Activated naive CD8-positive, alpha-beta T cell treated with anti-CD3 and anti-CD28 coated beads, Interleukin-2, amount 50 U/mL, for 16 hours (primary cell): ENCODE results near the gene TNFSF9.

Source experiments
- DNase-seq: peaks from one replicate; pipeline ENCODE4 v3.0.0-alpha.2; 2020; ENCODE audit warnings: low read depth, low spot score

The TNFSF9 gene

GRCh38 chr19:6530386-6531162 is at the start of gene TNFSF9:
TNFSF9 (plus strand) TSS chr19:6531026; CDS start chr19:6531037, 11 bp downstream.
- peak; percentile 42 for DNase-seq

GRCh38 chr19:6481541-6482342 is 49.1 kb upstream of the TNFSF9 start, which contains the start of gene DENND1C:
DENND1C (minus strand) TSS chr19:6481787; CDS start chr19:6481695, 92 bp downstream.
- peak; percentile 40 for DNase-seq

DNA sequence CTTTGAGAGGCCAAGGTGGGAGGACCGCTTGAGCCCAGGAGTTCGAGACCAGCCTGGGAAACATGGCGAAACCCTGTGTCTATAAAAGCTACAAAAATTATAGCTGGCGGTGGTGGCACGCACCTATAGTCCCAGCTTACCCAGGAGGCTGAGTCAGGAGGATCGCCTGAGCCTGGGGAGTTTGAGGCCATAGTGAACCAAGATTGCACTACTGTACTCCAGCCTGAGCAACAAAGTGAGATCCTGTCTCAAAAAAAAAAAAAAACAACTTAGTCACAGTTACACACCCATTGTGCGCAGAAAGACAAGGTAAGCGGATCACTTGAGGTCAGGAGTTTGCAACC is 48.5 kb upstream of the TNFSF9 start:
- DNase-seq: no peak

- DNase-seq: no peak
Observed at GRCh38 chr19:6483235-6483634, 47.6 kb upstream of the TNFSF9 start.

- DNase-seq: no peak
Observed at GRCh38 chr19:6484230-6484629, 46.6 kb upstream of the TNFSF9 start.

DNA sequence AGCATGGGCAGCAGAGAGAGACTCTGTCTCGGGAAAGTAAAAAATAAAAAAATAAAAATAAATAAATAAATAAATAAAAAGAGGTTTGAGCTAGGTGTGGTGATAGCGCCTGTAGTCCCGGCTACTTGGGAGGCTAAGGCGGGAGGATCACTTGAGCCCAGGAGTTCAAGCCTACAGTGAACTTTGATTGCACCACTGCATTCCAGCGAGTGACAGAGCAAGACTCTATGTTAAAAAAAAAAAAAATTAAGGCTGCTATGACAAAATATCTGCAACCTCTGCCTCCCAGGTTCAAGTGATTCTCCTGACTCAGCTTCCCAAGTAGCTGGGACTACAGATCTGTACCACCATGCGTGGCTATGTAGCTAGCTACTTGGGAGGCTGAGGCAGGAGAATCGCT is 46.0 kb upstream of the TNFSF9 start:
- DNase-seq: no peak

GRCh38 chr19:6489278-6490061 is 41.4 kb upstream of the TNFSF9 start:
- no peak for DNase-seq

DNA sequence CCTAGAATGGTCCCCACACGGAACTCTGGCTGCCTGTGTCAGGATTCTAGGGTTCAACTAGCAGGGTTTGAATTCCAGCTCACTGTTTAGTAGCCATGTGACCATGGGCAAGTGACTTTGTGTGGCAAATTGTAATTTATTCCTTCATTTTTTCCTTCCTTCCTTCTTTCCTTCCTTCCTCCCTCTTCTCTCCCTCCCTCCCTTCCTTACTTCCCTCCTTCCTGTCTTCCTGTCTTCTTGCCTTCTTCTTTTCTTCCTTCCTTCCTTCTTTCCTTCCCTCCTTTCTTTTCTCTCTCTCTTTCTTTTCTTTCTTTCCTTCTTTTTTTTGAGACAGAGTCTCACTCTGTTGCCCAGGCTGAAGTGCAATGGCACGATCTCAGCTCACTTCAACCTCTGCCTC is 40.7 kb upstream of the TNFSF9 start:
- no peak for DNase-seq

GRCh38 chr19:6491802-6492592 is 38.8 kb upstream of the TNFSF9 start:
- DNase-seq: no peak

DNA sequence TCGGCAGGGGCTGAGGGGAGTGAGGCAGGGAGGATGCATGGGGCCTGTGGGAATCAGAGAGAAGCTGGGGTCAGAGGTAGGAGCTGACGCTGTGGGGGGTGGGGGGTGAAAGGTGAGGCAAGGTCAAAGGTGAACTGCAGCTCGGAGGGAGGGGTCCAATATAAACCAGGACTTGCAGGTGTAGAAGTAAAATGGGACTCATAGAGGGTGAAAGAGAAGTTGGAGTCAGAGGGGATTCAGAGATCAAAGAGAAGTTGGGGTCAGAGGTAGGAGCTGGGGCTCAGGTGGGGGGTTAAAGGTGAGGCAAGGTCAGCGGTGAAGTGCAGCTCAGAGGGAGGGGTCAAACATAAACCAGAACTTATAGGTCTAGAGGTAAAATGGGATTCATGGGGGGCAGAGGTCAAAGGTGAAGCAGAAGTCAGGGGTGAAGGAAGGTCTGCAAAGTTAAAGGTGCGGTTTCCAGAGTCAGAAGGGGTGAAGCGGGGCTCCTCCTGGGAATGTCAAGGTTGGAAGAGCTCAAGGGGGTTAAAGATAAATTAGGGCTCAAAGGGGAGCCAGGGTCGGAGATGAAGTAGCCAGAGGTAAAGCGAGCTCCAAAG is 36.3 kb upstream of the TNFSF9 start:
- DNase-seq: no peak

DNA sequence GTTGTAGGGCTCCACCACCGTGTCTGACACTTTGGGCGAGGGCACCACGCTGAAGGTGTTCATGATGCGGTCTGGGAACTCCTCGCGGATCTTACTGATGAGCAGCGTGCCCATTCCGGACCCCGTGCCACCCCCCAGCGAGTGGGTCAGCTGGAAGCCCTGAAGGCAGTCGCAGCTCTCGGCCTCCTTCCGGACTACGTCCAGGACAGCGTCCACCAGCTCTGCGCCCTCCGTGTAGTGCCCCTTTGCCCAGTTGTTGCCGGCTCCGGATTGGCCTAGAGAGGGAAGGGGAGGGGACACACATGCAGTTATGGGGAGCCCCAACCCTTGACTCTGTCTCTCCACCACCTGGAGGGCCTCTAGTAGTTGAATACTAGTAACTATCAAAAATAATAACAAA is 34.9 kb upstream of the TNFSF9 start:
- DNase-seq: no peak

- no peak for DNase-seq
Observed at GRCh38 chr19:6498294-6499036, 32.4 kb upstream of the TNFSF9 start.

DNA sequence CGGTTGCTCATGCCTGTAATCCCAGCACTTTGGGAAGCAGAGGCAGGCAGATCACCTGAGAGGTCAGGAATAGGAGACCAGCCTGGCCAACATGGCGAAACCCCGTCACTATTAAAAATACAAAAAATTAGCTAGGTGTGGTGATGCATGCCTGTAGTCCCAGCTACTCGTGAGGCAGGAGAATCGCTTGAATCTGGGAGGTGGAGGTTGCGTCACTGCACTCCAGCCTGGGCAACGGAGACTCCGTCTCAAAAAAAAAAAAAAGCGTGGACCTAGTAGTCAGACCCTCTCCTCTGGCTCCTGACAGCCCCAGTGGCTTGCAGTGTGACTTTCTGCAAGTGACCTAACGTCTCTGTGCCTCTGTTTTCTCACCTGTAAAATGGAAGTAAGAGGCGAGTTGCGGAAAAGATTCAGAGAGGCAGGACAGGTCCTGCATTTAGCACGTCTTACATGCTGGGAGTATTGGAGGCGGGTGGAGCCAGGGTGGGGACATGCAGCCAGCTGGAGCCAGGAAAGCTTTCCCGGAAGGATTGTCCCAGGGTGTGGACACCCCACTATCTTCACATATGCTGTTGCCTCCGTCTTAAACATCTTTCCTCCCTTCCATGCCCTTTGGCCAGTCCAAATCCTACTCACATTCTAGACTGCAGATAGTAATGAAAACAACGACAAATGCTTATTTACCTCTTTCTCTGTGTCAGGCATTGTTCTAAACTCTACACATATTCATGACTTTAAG is 31.6 kb upstream of the TNFSF9 start:
- no peak for DNase-seq

GRCh38 chr19:6500837-6501739 is 29.7 kb upstream of the TNFSF9 start:
- DNase-seq: no peak

DNA sequence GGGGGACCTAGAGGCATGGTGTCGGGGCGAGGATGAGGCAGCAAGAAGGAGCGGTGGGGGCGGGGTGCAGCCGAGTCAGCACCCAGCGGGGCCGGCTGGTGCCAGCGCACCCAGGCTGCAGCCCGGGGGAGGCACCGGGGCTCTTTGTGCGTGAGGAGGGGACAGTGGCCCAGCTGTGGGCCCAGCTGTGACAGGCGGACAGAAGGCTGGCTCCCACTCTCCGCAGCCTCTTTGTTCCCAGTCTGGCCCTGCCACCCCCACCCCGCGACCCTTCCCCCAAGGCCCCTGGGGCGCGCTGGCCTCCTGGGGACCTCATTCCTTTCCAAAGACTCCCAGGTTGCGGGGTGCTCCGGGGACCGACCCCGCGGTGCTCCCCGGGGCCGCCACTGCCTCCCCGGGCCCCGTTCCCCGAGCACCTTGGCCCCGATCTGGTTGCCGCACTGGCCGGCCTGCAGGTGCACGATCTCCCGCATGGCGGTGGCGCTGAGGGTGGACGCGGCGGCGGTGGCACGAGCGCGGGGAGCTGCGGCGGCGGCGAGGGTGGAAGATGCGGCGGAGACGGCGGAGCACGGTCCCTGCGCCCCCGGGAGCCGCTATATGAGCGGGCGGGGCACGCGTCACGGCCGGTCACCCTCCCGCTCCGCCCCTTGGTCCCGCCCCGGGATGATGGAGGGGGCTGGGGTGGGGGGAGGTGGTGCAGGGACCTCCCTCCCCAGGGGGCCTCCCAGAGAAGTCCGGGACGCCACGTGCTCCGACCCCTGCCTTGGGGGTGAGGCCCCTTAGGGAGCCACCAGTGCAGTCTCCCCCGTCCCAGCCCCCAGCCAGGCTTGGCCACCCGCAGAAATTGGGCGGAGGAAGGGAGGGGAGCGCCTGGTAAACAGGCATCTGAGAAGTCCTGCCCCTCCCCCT is 28.8 kb upstream of the TNFSF9 start, which contains the start of gene TUBB4A:
TSS of gene TUBB4A (minus strand) at position 570 of the 909 bp plus-strand sequence. CDS start at position 473, 97 bp downstream.
- peak; percentile 25 for DNase-seq

- no peak for DNase-seq
Observed at GRCh38 chr19:6503407-6504201, 27.2 kb upstream of the TNFSF9 start.
